ENCODE results near the gene MROH9. TPM values are rescaled to one million over a fixed set of nuclear protein-coding genes. Genes with fewer than 3 reads are reported as not detected.

Gene MROH9
- total RNA-seq, 1 donor from 2014 or later = not detected

- no peaks in the 10 kb centered on the region for H3K27me3 Mint-ChIP-seq (ENCODE audit: low read depth)
- no peaks in the 10 kb centered on the region for H3K9me3 Mint-ChIP-seq
- intact Hi-C loops (cut with micrococcal nuclease) = no loop called here
- DNase-seq (ENCODE audit: low spot score) = no peak
- H3K27ac Mint-ChIP-seq = no peak overlapping the region
- no peak overlapping the region for H3K4me3 Mint-ChIP-seq (ENCODE audit: low read depth)
- H3K4me1 Mint-ChIP-seq (ENCODE audit: low read depth) = no peaks in the 10 kb centered on the region
- no peaks in the 10 kb centered on the region for H3K36me3 Mint-ChIP-seq (ENCODE audit: low read depth)
These were observed 172.6 kb downstream of the MROH9 start for GRCh38 chr1:171107969-171108368.

GRCh38 chr1:171109966-171110365, 174.6 kb downstream of the MROH9 start:
- intact Hi-C loops (cut with micrococcal nuclease) = no loop called here
- Mint-ChIP-seq H3K4me3 (ENCODE audit: low read depth) (no peak overlapping the region), H3K27me3 (ENCODE audit: low read depth) (no peaks in the 10 kb centered on the region), H3K36me3 (ENCODE audit: low read depth) (no peaks in the 10 kb centered on the region), H3K9me3 (no peaks in the 10 kb centered on the region), H3K4me1 (ENCODE audit: low read depth) (no peaks in the 10 kb centered on the region), H3K27ac (no peak overlapping the region)
- no peak for DNase-seq (ENCODE audit: low spot score)

- no peak overlapping the region for H3K27ac Mint-ChIP-seq
- no peak overlapping the region for H3K4me3 Mint-ChIP-seq (ENCODE audit: low read depth)
- intact Hi-C loops (cut with micrococcal nuclease) = no loop called here
- no peaks in the 10 kb centered on the region for H3K4me1 Mint-ChIP-seq (ENCODE audit: low read depth)
- no peaks in the 10 kb centered on the region for H3K9me3 Mint-ChIP-seq
- no peaks in the 10 kb centered on the region for H3K27me3 Mint-ChIP-seq (ENCODE audit: low read depth)
- H3K36me3 Mint-ChIP-seq (ENCODE audit: low read depth) = no peaks in the 10 kb centered on the region
- DNase-seq (ENCODE audit: low spot score) = no peak
These were observed 175.4 kb downstream of the MROH9 start for GRCh38 chr1:171110621-171111326.

GRCh38 chr1:171112119-171112518, 176.8 kb downstream of the MROH9 start:
- H3K27me3 Mint-ChIP-seq (ENCODE audit: low read depth) = no peaks in the 10 kb centered on the region
- no peaks in the 10 kb centered on the region for H3K9me3 Mint-ChIP-seq
- no peaks in the 10 kb centered on the region for H3K4me1 Mint-ChIP-seq (ENCODE audit: low read depth)
- H3K4me3 Mint-ChIP-seq (ENCODE audit: low read depth) = no peak overlapping the region
- no peak for DNase-seq (ENCODE audit: low spot score)
- intact Hi-C loops (cut with micrococcal nuclease) = no loop called here
- no peaks in the 10 kb centered on the region for H3K36me3 Mint-ChIP-seq (ENCODE audit: low read depth)
- no peak overlapping the region for H3K27ac Mint-ChIP-seq

- Mint-ChIP-seq H3K9me3 (no peaks in the 10 kb centered on the region), H3K27me3 (ENCODE audit: low read depth) (no peaks in the 10 kb centered on the region), H3K36me3 (ENCODE audit: low read depth) (no peaks in the 10 kb centered on the region), H3K4me1 (ENCODE audit: low read depth) (no peaks in the 10 kb centered on the region), H3K27ac (no peak overlapping the region), H3K4me3 (ENCODE audit: low read depth) (no peak overlapping the region)
- intact Hi-C loops (cut with micrococcal nuclease) = no loop called here
- no peak for DNase-seq (ENCODE audit: low spot score)
These were observed 178.0 kb downstream of the MROH9 start for GRCh38 chr1:171113382-171113781.

Other genes starting within 250 kb of the MROH9 start
- gene FMO3, start 155.4 kb downstream of the MROH9 start, total RNA-seq = not detected in 2 replicates
- gene FMO2, start 249.8 kb downstream of the MROH9 start, total RNA-seq = not detected in 2 replicates